Progenitor cell of endocrine pancreas (in vitro differentiated cells): ENCODE data around the gene CD226. TPM values are rescaled to one million over a fixed set of nuclear protein-coding genes. Genes with fewer than 3 reads are reported as not detected.
"Not testable (repeated sequence)": the region's sequence is repeated elsewhere in the genome, so short reads cannot be mapped to it uniquely, and the experiment has no call there.

Experiments
- DNase-seq: peaks from one replicate; pipeline ENCODE4 v3.0.0; 2021; ENCODE audit warnings: low spot score; ENCODE audit not compliant: unreplicated experiment
- H3K27ac Mint-ChIP-seq: 2 replicates; pipeline ENCODE4 v1.8.0; 2021; ENCODE audit warnings: mild to moderate bottlenecking, moderate library complexity, mixed read lengths
- H3K27me3 Mint-ChIP-seq: 2 replicates; pipeline ENCODE4 v1.8.0; 2021; ENCODE audit warnings: mixed read lengths
- H3K36me3 Mint-ChIP-seq: 2 replicates; pipeline ENCODE4 v1.8.0; 2022; ENCODE audit warnings: mixed read lengths; ENCODE audit not compliant: insufficient read depth
- H3K4me1 Mint-ChIP-seq: 2 replicates; pipeline ENCODE4 v1.8.0; 2021; ENCODE audit warnings: low read depth, mixed read lengths
- H3K4me3 Mint-ChIP-seq: 2 replicates; pipeline ENCODE4 v1.8.0; 2021; ENCODE audit warnings: low read depth, mild to moderate bottlenecking, moderate library complexity, mixed read lengths
- H3K9me3 Mint-ChIP-seq: 2 replicates; pipeline ENCODE4 v1.8.0; 2021; ENCODE audit warnings: low read depth, mixed read lengths
- CTCF ChIP-seq: fragments of 200-600 bp; sonication (generic); IDR thresholded peaks from one replicate; pipeline ENCODE4 v1.5.0; 2021; ENCODE audit warnings: antibody characterized with exemption, mild to moderate bottlenecking; ENCODE audit not compliant: unreplicated experiment
- total RNA-seq: library from RNA; stranded (reverse); gene quantifications from 2 replicates; pipeline ENCODE4 v1.2.1, GENCODE V29; 2021

The CD226 gene
- total RNA-seq, 1 donor from 2014 or later: 0.55 TPM

GRCh38 chr18:69870736-69871135 is 76.9 kb downstream of the CD226 start:
- Mint-ChIP-seq H3K36me3 (no peaks in the 10 kb centered on the region), H3K4me3 (no peak overlapping the region), H3K27ac (no peak overlapping the region), H3K4me1 (no peaks in the 10 kb centered on the region), H3K9me3 (no peaks in the 10 kb centered on the region), H3K27me3 (no peaks in the 10 kb centered on the region)
- TF ChIP-seq CTCF: no peak
- DNase-seq: no peak

GRCh38 chr18:69866212-69866611 is 81.5 kb downstream of the CD226 start:
- Mint-ChIP-seq H3K9me3 (peaks cover 3% of the 10 kb centered on the region), H3K27ac (no peak overlapping the region), H3K27me3 (no peaks in the 10 kb centered on the region), H3K4me3 (no peak overlapping the region), H3K36me3 (no peaks in the 10 kb centered on the region), H3K4me1 (no peaks in the 10 kb centered on the region)
- DNase-seq: no peak
- TF ChIP-seq CTCF: no peak

GRCh38 chr18:69865776-69866175 is 81.9 kb downstream of the CD226 start:
- no peak for DNase-seq
- Mint-ChIP-seq H3K36me3 (no peaks in the 10 kb centered on the region), H3K4me3 (no peak overlapping the region), H3K27ac (no peak overlapping the region), H3K27me3 (no peaks in the 10 kb centered on the region), H3K9me3 (peaks cover 3% of the 10 kb centered on the region), H3K4me1 (no peaks in the 10 kb centered on the region)
- TF ChIP-seq CTCF: no peak

- not testable (repeated sequence) for H3K36me3 Mint-ChIP-seq
Measured at GRCh38 chr18:69864802-69865201, 82.9 kb downstream of the CD226 start.

GRCh38 chr18:69858897-69859296 is 88.8 kb downstream of the CD226 start:
- Mint-ChIP-seq H3K27ac (no peak overlapping the region), H3K4me3 (no peak overlapping the region), H3K36me3 (no peaks in the 10 kb centered on the region), H3K4me1 (no peaks in the 10 kb centered on the region), H3K27me3 (no peaks in the 10 kb centered on the region), H3K9me3 (no peaks in the 10 kb centered on the region)
- DNase-seq: no peak
- TF ChIP-seq CTCF: no peak

More at GRCh38 chr18:69864802-69865201, 82.9 kb downstream of the CD226 start:
- not testable (repeated sequence) for DNase-seq, H3K27me3 Mint-ChIP-seq, H3K9me3 Mint-ChIP-seq, H3K27ac Mint-ChIP-seq, H3K4me3 Mint-ChIP-seq, H3K4me1 Mint-ChIP-seq

GRCh38 chr18:69854455-69854854 is 93.2 kb downstream of the CD226 start:
- Mint-ChIP-seq H3K9me3 (no peaks in the 10 kb centered on the region), H3K27ac (no peak overlapping the region), H3K36me3 (no peaks in the 10 kb centered on the region), H3K4me1 (no peaks in the 10 kb centered on the region), H3K27me3 (no peaks in the 10 kb centered on the region), H3K4me3 (no peak overlapping the region)
- DNase-seq: no peak
- TF ChIP-seq CTCF: no peak
